AG09309 (cell line): Measurements from ENCODE around the gene NOD1.
"Not testable (repeated sequence)": the region's sequence is repeated elsewhere in the genome, so short reads cannot be mapped to it uniquely, and the experiment has no call there.

ENCODE experiments used
- DNase-seq: peaks from one replicate; pipeline ENCODE4 v3.0.0-alpha.2; 2010; ENCODE audit warnings: low read depth
- H3K4me3 ChIP-seq: 2 replicates; pipeline ENCODE4 v1.5.1; 2011; ENCODE audit warnings: mild to moderate bottlenecking, low read depth, low read length, moderate library complexity; ENCODE audit not compliant: control insufficient read depth
- CTCF ChIP-seq: IDR thresholded peaks from 2 replicates; pipeline ENCODE4 v1.5.1; 2011; ENCODE audit warnings: mild to moderate bottlenecking, low read depth, low read length, inconsistent platforms; ENCODE audit not compliant: insufficient read depth, control insufficient read depth; ENCODE audit errors: missing control alignments

Gene NOD1

DNA sequence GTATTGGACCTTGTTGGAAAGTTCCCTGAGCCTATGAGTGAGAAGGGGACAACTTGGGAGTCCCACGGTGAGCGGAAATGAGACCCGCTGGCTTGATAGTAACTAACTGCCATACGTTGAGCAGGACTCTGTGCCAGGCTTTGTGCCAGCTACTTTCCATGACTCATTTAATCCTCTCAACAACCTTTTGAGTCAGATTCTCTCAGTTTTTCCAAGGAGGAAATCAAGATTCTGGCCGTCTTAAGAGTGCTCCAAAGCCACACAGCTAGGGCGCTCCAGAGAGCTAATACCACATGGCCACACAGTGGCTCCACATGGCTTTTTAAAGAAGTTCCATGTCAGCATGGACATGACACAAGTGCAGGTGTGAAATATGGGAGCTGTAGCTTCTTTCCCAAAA lies 55.7 kb downstream of the NOD1 start:
- H3K4me3 ChIP-seq, result no peak overlapping the region
- no peak for DNase-seq
- no peak for TF ChIP-seq CTCF

- no peak for TF ChIP-seq CTCF
- no peak for DNase-seq
Measured at GRCh38 chr7:30421647-30422196, 56.9 kb downstream of the NOD1 start.

GRCh38 chr7:30420662-30421061 lies 57.9 kb downstream of the NOD1 start:
- DNase-seq, result no peak
- TF ChIP-seq CTCF, result no peak
- no peak overlapping the region for H3K4me3 ChIP-seq

More at GRCh38 chr7:30421647-30422196, 56.9 kb downstream of the NOD1 start:
- H3K4me3 ChIP-seq, result no peak overlapping the region

DNA sequence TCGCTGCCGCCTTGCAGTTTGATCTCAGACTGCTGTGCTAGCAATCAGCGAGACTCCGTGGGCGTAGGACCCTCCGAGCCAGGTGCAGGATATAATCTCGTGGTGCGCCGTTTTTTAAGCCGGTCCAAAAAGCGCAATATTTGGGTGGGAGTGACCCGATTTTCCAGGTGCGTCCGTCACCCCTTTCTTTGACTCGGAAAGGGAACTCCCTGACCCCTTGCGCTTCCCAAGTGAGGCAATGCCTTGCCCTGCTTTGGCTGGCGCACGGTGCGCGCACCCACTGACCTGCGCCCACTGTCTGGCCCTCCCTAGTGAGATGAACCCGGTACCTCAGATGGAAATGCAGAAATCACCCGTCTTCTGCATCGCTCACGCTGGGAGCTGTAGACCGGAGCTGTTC lies 58.5 kb downstream of the NOD1 start:
- H3K4me3 ChIP-seq, result not testable (repeated sequence)

GRCh38 chr7:30413864-30414263 lies 64.7 kb downstream of the NOD1 start:
- no peak for DNase-seq
- no peak overlapping the region for H3K4me3 ChIP-seq
- no peak for TF ChIP-seq CTCF

More for the DNA sequence above, 58.5 kb downstream of the NOD1 start:
- not testable (repeated sequence) for DNase-seq

GRCh38 chr7:30412782-30413504 lies 65.6 kb downstream of the NOD1 start:
- TF ChIP-seq CTCF, result peak; percentile 58
- H3K4me3 ChIP-seq, result no peak overlapping the region
- peak; percentile 67 for DNase-seq

GRCh38 chr7:30411897-30412296 lies 66.7 kb downstream of the NOD1 start:
- DNase-seq, result no peak
- no peak for TF ChIP-seq CTCF
- no peak overlapping the region for H3K4me3 ChIP-seq
